Nephron (organoid): ENCODE results near the gene GRIN1.

Experiments
- H3K27ac Mint-ChIP-seq, 3 experiments: 2 replicates each; pipeline ENCODE4 v1.8.0; 2020; ENCODE audit warnings: mixed read lengths in 3 of 3, mild to moderate bottlenecking in 2 of 3, moderate library complexity in 1 of 3
- H3K27me3 Mint-ChIP-seq: 2 replicates; pipeline ENCODE4 v1.8.0; 2021; ENCODE audit warnings: low read depth, mild to moderate bottlenecking, moderate library complexity, mixed read lengths
- H3K36me3 Mint-ChIP-seq: 2 replicates; pipeline ENCODE4 v1.8.0; 2020; ENCODE audit warnings: low read depth, mixed read lengths
- H3K4me1 Mint-ChIP-seq: 2 replicates; pipeline ENCODE4 v1.8.0; 2020; ENCODE audit warnings: mixed read lengths
- H3K4me3 Mint-ChIP-seq, 3 experiments: 2 replicates each; pipeline ENCODE4 v1.8.0; 2020; ENCODE audit warnings: mild to moderate bottlenecking in 3 of 3, mixed read lengths in 3 of 3, moderate library complexity in 2 of 3
- H3K9me3 Mint-ChIP-seq: 2 replicates; pipeline ENCODE4 v1.8.0; 2020; ENCODE audit warnings: mixed read lengths
- TF ChIP-seq, protein P1 (sequence below), 3 experiments: fragments of 200-600 bp; sonication (generic); IDR thresholded peaks; one replicate each; pipeline ENCODE4 v1.5.0; 2021; ENCODE audit warnings: antibody characterized with exemption in 3 of 3; ENCODE audit not compliant: unreplicated experiment in 3 of 3

The GRIN1 gene

GRCh38 chr9:137194388-137194787, 55.4 kb downstream of the GRIN1 start:
- Mint-ChIP-seq H3K9me3 (no peaks in the 10 kb centered on the region), H3K36me3 (no peaks in the 10 kb centered on the region), H3K27ac (no peak overlapping the region), H3K4me1 (peaks cover 12% of the 10 kb centered on the region), H3K4me3 (no peak overlapping the region), H3K27me3 (no peaks in the 10 kb centered on the region)
- TF ChIP-seq, protein P1, sequence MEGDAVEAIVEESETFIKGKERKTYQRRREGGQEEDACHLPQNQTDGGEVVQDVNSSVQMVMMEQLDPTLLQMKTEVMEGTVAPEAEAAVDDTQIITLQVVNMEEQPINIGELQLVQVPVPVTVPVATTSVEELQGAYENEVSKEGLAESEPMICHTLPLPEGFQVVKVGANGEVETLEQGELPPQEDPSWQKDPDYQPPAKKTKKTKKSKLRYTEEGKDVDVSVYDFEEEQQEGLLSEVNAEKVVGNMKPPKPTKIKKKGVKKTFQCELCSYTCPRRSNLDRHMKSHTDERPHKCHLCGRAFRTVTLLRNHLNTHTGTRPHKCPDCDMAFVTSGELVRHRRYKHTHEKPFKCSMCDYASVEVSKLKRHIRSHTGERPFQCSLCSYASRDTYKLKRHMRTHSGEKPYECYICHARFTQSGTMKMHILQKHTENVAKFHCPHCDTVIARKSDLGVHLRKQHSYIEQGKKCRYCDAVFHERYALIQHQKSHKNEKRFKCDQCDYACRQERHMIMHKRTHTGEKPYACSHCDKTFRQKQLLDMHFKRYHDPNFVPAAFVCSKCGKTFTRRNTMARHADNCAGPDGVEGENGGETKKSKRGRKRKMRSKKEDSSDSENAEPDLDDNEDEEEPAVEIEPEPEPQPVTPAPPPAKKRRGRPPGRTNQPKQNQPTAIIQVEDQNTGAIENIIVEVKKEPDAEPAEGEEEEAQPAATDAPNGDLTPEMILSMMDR (IDR thresholded peaks at IDR 0.05; ENCODE audit: unreplicated experiment in 3 of 3) = no peak

- no peak overlapping the region for H3K4me3 Mint-ChIP-seq
- H3K27me3 Mint-ChIP-seq = no peaks in the 10 kb centered on the region
- H3K27ac Mint-ChIP-seq = no peak overlapping the region
- TF ChIP-seq, protein P1 (IDR thresholded peaks at IDR 0.05; ENCODE audit: unreplicated experiment in 3 of 3) = no peak
- H3K36me3 Mint-ChIP-seq = no peaks in the 10 kb centered on the region
- no peaks in the 10 kb centered on the region for H3K9me3 Mint-ChIP-seq
- peaks cover 8% of the 10 kb centered on the region for H3K4me1 Mint-ChIP-seq
Observed at GRCh38 chr9:137194909-137195308, 56.0 kb downstream of the GRIN1 start.

DNA sequence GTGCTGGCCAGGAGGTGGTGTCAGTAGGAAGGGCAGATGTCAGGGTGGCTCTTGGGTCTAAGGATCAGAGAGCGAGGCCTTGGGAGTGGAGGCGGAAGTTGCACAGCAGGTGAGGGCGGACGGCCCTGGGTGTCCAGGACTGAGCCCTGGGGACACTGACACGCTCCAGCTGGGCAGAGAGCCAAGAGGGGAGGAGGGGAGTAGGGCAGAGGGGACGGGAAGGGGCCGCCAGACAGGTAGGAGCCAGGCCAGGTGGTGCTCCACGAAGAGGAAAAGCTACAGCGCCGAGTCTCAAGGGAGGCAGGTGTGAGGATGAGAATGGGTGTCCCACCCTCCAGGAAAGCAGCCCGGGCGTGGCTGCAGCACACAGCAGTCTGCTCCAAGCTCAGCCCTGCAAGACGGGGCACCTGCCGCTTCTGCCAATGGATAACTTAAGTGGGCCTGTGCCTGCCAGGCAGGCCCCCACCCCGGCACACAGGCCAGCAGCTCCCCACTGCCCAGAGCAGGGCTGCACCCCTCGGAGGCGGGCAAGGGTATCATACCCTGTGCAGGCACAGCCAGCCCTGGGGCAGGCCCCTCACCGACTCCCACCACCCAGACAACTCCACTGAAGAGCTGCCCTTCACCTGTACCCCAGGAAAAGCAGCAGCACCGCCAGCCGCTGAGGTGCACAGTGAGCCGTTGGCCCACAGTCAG, 56.7 kb downstream of the GRIN1 start:
- TF ChIP-seq, protein P1 (IDR thresholded peaks at IDR 0.05; ENCODE audit: unreplicated experiment in 3 of 3) = no peak
- Mint-ChIP-seq H3K27me3 (no peaks in the 10 kb centered on the region), H3K4me1 (peaks cover 4% of the 10 kb centered on the region), H3K27ac (no peak overlapping the region), H3K4me3 (peak overlapping the region in 1 of 3 experiments; percentile 17), H3K36me3 (no peaks in the 10 kb centered on the region), H3K9me3 (no peaks in the 10 kb centered on the region)

DNA sequence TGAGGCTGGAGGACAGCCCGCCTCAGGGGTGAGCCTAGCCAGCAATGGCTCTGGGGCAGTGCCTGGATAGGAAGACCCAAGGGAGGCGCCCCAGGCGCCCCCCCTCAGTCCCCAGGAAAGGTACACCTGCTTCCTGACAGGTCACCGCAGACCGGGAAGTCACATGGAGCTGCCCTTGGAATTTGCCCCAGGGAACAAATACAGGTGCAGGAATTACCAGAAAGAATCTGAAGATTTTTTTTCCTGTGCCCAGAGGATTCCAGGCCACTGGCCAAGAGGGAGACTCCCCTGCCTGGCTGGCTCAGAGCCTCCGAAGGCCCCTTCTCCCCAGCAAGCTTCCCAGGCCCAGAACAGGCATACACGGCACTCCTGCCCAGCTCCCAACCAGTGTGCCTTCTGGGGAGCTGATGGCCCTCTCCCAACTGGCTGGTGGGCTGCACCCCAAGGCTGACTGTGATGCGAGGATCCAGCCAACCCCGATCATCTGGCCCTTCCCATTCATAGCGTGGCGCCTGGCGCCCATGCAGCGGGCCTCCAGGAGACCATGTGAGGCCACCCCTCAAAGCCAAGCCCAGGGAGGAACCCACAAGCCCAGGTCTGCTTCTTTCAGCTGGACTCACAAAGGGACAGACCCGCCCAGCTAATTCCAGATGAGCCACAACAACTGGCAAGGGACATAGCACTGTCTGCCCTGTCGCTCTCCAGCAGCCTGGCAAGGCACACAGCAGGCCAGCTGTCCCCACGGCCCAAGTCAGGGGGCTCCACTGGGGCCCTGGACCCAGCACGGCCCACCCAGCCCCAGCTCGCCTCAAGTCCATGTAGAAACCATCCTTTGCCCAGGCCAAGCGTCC, 59.3 kb downstream of the GRIN1 start:
- TF ChIP-seq, protein P1 (IDR thresholded peaks at IDR 0.05; ENCODE audit: unreplicated experiment in 3 of 3) = no peak
- Mint-ChIP-seq H3K4me1 (peaks cover 7% of the 10 kb centered on the region), H3K36me3 (no peaks in the 10 kb centered on the region), H3K4me3 (peak overlapping the region; percentile 68 to 89 (median 77)), H3K27ac (no peak overlapping the region), H3K9me3 (no peaks in the 10 kb centered on the region), H3K27me3 (no peaks in the 10 kb centered on the region)

DNA sequence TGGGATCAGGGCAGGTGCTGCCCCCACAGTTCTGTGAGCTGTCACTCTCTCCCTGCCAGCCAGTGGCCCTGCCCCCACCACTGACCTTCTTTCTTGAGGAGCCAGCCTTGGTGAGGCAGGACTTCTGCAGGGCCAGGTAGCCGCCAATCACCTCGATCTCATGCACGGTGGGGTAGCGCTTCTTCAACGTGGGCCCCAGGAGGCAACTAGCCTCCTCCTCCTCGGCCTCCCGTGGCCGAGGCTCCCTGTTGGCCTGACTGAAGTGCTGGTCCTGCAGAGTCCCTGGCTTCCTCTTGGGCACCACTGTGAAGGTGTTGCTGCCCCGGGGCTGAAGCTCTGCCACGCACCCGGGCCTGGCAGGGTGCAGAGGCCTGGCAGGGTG, 59.9 kb downstream of the GRIN1 start:
- Mint-ChIP-seq H3K4me3 (peak overlapping the region; percentile 68 to 89 (median 77)), H3K27me3 (no peaks in the 10 kb centered on the region), H3K27ac (no peak overlapping the region), H3K36me3 (no peaks in the 10 kb centered on the region), H3K9me3 (no peaks in the 10 kb centered on the region), H3K4me1 (peaks cover 7% of the 10 kb centered on the region)
- TF ChIP-seq, protein P1 (IDR thresholded peaks at IDR 0.05; ENCODE audit: unreplicated experiment in 3 of 3) = no peak
